Naive thymus-derived CD8-positive, alpha-beta T cell (primary cell): ENCODE data around the gene SLC10A7. TPM values are rescaled to one million over a fixed set of nuclear protein-coding genes. Genes with fewer than 3 reads are reported as not detected.

ENCODE experiments used
- microRNA-seq: library from miRNA; unstranded; fragments of <30 nt; microRNA quantifications from one replicate; pipeline ENCODE4 v1.2.0, GENCODE V29; 2022; ENCODE audit warnings: borderline microRNAs expressed
- polyA plus RNA-seq, 3 donors: library from polyadenylated mRNA; unstranded; fragments of 300-500 nt; fragmentation: Illumina TruSeq; gene quantifications; one replicate each; pipeline ENCODE4 v1.2.3, GENCODE V29; 2021
- total RNA-seq, 8 experiments: library from RNA in 2 of 8; stranded (reverse) in 2 of 8; gene quantifications; one replicate each; pipeline ENCODE4 v1.2.3 and lab custom pipeline; 2021 to 2026

SLC10A7 gene
- total and polyA plus RNA-seq, 5 experiments from 2014 or later, result 7.8 to 14.2 (median 11.4) TPM

Small RNA genes lying within 50 kb of the gene (microRNA-seq; reads per million reads assigned to microRNA genes)
- gene MIR7849, result not detected

Other genes with a start within 250 kb of the SLC10A7 start
- gene POU4F2, start 117.0 kb upstream of the SLC10A7 start, total RNA-seq, result not detected
- gene POU4F2, start 117.0 kb upstream of the SLC10A7 start, polyA plus RNA-seq, result not detected